Articular chondrocyte of knee joint (primary cell): Measurements from ENCODE around the gene NMB. TPM values are rescaled to one million over a fixed set of nuclear protein-coding genes. Genes with fewer than 3 reads are reported as not detected.

Experiments used
- total RNA-seq: library from RNA; depleted of rRNA; stranded (reverse); fragments of >200 nt; gene quantifications from 2 replicates; pipeline ENCODE4 v1.2.3, GENCODE V29; 2012

NMB gene
- total RNA-seq: 2.9 and 5.8 TPM in 2 replicates

GRCh38 chr15:84658080-84658787, at the start of gene NMB:
Gene NMB (minus strand): TSS chr15:84658199. CDS start chr15:84658152, 47 bp downstream.

GRCh38 chr15:84653910-84654688, 3.9 kb downstream of the NMB start, which contains the start of gene WDR73:
Gene WDR73 (minus strand): TSS chr15:84654283. CDS start chr15:84654274, 9 bp downstream.

Other genes with a start within 250 kb of the NMB start
- 7.4 and 8.6 TPM in 2 replicates for gene ZSCAN2, start 57.2 kb downstream of the NMB start, total RNA-seq
- 26.6 and 28.4 TPM in 2 replicates for gene WDR73, start 3.9 kb downstream of the NMB start, total RNA-seq
- 286 and 302 TPM in 2 replicates for gene SEC11A, start 57.9 kb upstream of the NMB start, total RNA-seq
- 12.5 and 12.7 TPM in 2 replicates for gene ZNF592, start 90.4 kb upstream of the NMB start, total RNA-seq
- 0.78 and 2.8 TPM in 2 replicates for gene ALPK3, start 159.2 kb upstream of the NMB start, total RNA-seq
- not detected in 2 replicates for gene SLC28A1, start 226.5 kb upstream of the NMB start, total RNA-seq